Mammary epithelial cell (primary cell): Measurements from ENCODE around the gene PCDH19.

Source experiments
- EZH2 ChIP-seq: IDR thresholded peaks from 2 replicates; pipeline ENCODE4 v1.6.1; 2012; ENCODE audit warnings: low read length, inconsistent platforms, borderline replicate concordance
- TF ChIP-seq, protein P1 (sequence below), 2 donors: IDR thresholded peaks in 1 of 2; conservative IDR thresholded peaks in 1 of 2; 2 replicates each; pipeline ENCODE4 v1.5.1; 2011 to 2012; ENCODE audit warnings: inconsistent platforms in 2 of 2, low read length in 2 of 2, mild to moderate bottlenecking in 2 of 2, control low read depth in 1 of 2, low read depth in 1 of 2; ENCODE audit not compliant: insufficient read depth in 1 of 2; ENCODE audit errors: extremely low read depth in 1 of 2

DNA sequence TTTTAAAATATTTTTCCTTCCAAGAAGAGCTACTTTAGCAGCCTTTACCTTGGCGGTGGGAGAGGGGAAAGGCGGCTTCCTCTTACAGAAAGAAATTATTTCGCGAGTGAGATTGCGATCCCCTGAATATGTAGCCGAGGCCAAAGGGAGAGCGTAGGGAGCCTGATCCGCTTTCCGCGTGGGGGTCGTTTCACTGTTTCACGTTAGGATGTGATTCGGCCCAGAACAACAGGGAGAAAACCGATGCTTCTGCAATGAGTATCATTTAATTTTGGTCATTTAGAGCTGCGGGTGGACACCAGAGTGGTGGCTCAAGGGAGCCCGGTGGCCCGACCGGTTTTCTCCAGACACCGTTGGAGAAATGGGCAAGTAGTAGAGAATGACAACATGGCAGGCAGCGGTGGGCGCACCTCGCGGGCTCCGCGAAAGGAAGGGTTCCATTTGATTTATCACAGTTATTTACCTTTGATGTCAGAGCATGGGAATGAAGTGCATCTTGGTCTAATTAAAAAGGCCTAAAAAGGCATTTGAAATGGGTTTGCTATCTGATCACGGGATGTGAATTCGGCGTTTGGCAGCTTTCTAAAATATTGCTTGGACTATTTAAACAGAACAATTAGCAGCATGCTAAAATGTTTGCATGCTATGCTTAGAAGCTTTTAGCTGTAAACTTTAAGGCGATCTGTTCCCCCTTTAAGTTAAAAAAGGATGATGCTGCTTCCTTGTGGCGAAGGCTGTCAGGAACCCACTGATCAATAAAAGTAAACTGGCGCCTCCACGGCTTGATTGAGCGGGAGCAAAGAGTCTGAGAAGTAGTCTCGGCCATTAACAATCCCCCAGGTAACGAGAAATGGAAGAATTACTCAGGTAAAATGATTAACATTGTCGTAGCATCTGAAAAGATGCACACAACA is 2.0 kb upstream of the PCDH19 start:
- TF ChIP-seq, protein P1, sequence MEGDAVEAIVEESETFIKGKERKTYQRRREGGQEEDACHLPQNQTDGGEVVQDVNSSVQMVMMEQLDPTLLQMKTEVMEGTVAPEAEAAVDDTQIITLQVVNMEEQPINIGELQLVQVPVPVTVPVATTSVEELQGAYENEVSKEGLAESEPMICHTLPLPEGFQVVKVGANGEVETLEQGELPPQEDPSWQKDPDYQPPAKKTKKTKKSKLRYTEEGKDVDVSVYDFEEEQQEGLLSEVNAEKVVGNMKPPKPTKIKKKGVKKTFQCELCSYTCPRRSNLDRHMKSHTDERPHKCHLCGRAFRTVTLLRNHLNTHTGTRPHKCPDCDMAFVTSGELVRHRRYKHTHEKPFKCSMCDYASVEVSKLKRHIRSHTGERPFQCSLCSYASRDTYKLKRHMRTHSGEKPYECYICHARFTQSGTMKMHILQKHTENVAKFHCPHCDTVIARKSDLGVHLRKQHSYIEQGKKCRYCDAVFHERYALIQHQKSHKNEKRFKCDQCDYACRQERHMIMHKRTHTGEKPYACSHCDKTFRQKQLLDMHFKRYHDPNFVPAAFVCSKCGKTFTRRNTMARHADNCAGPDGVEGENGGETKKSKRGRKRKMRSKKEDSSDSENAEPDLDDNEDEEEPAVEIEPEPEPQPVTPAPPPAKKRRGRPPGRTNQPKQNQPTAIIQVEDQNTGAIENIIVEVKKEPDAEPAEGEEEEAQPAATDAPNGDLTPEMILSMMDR (conservative IDR thresholded peaks at IDR 0.05 in 1 of 2, IDR thresholded peaks at IDR 0.05 in 1 of 2; ENCODE audit: extremely low read depth in 1 of 2, insufficient read depth in 1 of 2, low read depth in 1 of 2, low read length in 2 of 2), result no peak
- TF ChIP-seq EZH2, result no peak
